Adipose tissue (tissue), 3 donors: ENCODE measurements around the gene GALNTL6. TPM values are rescaled to one million over a fixed set of nuclear protein-coding genes. Genes with fewer than 3 reads are reported as not detected.

Source experiments
- H3K27ac ChIP-seq: one replicate; pipeline ENCODE4 v1.5.1; 2013; ENCODE audit warnings: low read depth, low read length
- WGBS, 3 donors: extraction: QIAGEN DNeasy Blood & Tissue Kit; methylation state at CpG; one replicate each; pipeline ENCODE4 v1.1.7; 2013; 5-methylcytosine and 5-hydroxymethylcytosine counted together
- polyA plus RNA-seq, 3 donors: library from polyadenylated mRNA; stranded (reverse); fragments of 200-250 nt; gene quantifications; one replicate each; pipeline ENCODE4 v1.2.3, GENCODE V29; 2013
- donor health status: healthy with polysubstance abuse.
- donor health status: Bipolar disorder and iron deficiency.
- donor health status: healthy.

Gene GALNTL6
- polyA plus RNA-seq, result under 1 TPM; 0.01 to 0.56 (median 0.10) TPM

DNA sequence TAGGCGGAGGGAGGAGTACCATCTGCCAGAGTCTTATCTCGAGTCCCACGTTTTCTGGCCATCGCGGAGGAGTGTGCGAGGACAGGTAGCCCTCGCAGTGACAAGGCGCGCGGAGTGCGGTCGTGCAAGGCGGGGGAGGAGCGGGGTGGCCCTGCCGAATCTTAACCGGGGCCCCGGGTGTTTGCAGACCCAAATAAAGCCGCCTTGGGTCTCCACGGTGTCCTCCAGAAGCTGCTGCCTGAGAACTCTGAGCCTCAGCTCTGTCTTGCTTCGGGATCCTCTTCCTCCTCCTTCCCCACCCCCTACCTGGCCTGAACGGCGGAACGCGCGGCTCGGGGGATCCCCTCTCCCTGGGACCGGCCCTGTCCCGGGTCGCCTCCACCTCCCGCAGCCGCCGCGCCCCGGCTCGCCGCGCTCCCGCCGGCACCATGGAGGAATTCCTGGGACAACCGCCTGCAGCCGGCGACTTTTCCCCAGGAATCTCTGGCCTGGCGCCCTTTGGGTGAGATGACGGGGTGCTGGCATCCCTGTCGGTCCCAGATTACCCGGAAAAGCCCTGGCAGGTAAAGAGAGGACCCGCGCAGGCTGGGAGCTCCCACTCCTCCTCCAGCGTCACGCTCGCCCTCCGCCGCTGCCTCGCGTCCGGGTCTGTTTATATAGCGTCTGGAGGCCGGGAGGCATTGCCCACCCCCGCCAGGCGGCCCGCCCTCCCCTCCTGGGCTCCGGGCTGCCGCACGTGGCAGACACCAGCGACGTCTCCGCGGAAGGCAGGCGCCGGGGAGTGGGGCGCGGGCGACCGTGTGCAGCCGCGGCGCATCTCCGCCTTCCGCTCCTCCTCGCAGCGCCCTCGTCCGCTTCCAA, at the start of gene GALNTL6:
TSS of gene GALNTL6 (plus strand) at position 740 of the 861 bp plus-strand sequence.
- WGBS, 3 donors, result 1 to 2% (median 2%) methylated on average over 72 to 83 of the region's 83 CpGs
- H3K27ac ChIP-seq, result no peak within 1 kb of the TSS

GRCh38 chr4:171765514-171765913, 47.7 kb upstream of the GALNTL6 start:
- no peak overlapping the region for H3K27ac ChIP-seq

GRCh38 chr4:171774642-171775190, 38.5 kb upstream of the GALNTL6 start:
- WGBS, 3 donors, result 81 to 88% (median 82%) methylated on average over 6 of the region's 6 CpGs

DNA sequence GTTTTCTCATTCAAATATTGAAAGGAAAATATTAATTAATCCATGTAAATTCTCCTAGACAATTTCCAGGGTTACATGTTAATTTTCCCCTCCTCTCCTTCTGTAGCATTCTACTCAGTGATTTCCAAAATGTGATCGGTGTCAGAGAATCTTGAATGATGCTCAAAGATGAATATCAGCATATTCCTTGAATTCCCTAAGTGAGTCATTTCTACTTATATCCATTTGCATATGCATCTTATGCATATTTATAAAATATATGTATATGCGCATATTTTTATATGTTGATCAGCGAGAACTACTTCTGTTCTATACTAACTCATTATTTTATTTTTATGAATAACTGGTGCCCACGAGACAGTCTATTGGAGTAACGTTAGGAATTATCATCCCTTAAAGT, 33.9 kb upstream of the GALNTL6 start:
- 87 to 90% (median 88%) methylated on average over 5 of the region's 5 CpGs for WGBS, 3 donors
- H3K27ac ChIP-seq, result no peak overlapping the region

More at GRCh38 chr4:171774642-171775190, 38.5 kb upstream of the GALNTL6 start:
- no peak overlapping the region for H3K27ac ChIP-seq

DNA sequence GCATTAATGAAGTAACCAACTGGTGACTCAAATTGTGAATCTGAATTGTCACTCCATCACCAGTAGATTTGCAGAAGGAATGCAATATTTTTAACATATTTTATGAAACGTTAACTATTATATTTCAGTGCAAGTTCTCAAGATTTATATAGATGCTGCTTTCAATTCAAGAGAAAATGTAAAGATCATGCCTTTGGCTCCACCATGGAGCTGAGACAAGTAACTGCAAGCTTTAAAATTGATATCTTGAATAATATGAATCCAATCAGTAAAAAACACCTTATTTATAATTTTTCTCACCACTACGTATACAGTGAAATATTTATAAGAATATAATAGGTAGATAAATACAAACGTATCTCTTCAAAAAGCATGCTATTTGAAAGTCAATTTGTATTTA, 27.8 kb upstream of the GALNTL6 start:
- no peak overlapping the region for H3K27ac ChIP-seq
- 42 to 74% (median 67%) methylated on average over 3 of the region's 3 CpGs for WGBS, 3 donors

- no peak overlapping the region for H3K27ac ChIP-seq
- WGBS, 3 donors, result 59 to 67% (median 64%) methylated on average over 5 of the region's 5 CpGs
Observed at GRCh38 chr4:171793723-171794122, 19.5 kb upstream of the GALNTL6 start.

- H3K27ac ChIP-seq, result no peak overlapping the region
- WGBS, 3 donors, result 67 to 82% (median 80%) methylated on average over 2 of the region's 2 CpGs
Observed at GRCh38 chr4:171794528-171794927, 18.7 kb upstream of the GALNTL6 start.

- no peak overlapping the region for H3K27ac ChIP-seq
- WGBS, 3 donors, result 68 to 76% (median 70%) methylated on average over 1 of the region's 1 CpG
Observed at GRCh38 chr4:171809854-171810253, 3.4 kb upstream of the GALNTL6 start.

GRCh38 chr4:171812333-171812664, 905 bp upstream of the GALNTL6 start:
- WGBS, 3 donors, result 4 to 5% (median 5%) methylated on average over 12 of the region's 12 CpGs
- H3K27ac ChIP-seq, result no peak overlapping the region

- no peak overlapping the region for H3K27ac ChIP-seq
- WGBS, 3 donors, result 2 to 4% (median 3%) methylated on average over 43 of the region's 43 CpGs
Observed at GRCh38 chr4:171813526-171814250, 484 bp downstream of the GALNTL6 start.

DNA sequence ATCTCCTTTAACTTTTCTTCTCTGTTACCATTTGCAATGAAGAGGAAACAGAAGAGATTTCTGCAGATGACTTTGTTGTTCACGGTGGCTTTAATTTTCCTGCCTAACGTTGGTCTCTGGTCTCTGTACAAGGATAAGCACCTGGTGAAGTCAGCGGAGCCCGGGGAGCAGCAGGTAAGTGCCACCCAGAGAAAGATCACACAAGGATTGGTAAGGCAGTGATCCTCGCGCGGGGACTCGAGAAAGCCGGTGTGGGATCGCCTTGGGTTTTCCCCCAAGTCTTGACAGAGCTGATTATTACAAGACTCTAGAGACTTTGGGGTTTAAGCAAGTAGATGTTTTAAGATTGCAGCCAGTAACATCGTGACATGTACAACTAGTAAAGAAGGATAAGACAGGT, 1.3 kb downstream of the GALNTL6 start:
- H3K27ac ChIP-seq, result no peak overlapping the region
- WGBS, 3 donors, result 52 to 58% (median 53%) methylated on average over 11 of the region's 11 CpGs

GRCh38 chr4:171817026-171817425, 3.8 kb downstream of the GALNTL6 start:
- H3K27ac ChIP-seq, result no peak overlapping the region
- WGBS, 3 donors, result 71 to 90% (median 84%) methylated on average over 1 of the region's 1 CpG

DNA sequence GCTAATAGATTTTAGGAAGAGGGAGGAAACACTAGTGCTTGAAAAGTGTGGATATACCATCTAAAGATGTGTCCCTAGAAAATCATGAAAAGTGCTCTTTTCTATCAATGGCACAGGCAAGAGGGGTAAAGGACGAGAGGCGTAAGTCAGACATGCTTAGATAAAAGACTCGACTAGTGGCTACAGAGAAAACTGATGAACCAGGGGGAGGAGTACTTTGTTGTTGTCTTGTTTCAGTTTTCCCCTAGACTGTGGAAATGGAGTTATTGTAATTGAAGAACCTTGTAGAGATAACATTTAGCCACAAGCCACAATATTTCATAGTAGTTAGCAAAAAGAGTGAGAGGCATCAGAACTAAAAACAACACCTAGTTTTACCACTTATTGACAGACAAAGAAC, 21.4 kb downstream of the GALNTL6 start:
- WGBS, 3 donors, result 37 to 46% (median 41%) methylated on average over 3 of the region's 3 CpGs
- no peak overlapping the region for H3K27ac ChIP-seq

DNA sequence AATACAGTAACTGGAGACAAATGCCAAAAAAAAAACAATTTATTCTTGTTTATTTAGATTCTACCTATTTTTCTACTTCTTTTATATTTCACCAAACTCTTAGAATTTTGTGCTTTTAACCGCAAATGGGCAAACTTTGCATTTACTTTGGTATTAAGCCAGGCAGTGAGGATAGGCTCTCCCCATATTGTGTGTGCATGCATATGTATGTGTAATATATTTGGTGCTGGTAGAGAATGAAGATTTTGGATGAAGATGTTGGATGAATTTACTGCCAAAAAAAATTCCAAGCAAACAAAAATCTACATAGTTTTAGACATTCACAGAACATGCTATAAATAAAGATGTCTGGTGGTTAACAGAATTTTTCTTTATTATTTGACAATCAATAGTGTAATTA, 30.3 kb downstream of the GALNTL6 start:
- no peak overlapping the region for H3K27ac ChIP-seq
- 95 to 98% (median 97%) methylated on average over 1 of the region's 1 CpG for WGBS, 3 donors

DNA sequence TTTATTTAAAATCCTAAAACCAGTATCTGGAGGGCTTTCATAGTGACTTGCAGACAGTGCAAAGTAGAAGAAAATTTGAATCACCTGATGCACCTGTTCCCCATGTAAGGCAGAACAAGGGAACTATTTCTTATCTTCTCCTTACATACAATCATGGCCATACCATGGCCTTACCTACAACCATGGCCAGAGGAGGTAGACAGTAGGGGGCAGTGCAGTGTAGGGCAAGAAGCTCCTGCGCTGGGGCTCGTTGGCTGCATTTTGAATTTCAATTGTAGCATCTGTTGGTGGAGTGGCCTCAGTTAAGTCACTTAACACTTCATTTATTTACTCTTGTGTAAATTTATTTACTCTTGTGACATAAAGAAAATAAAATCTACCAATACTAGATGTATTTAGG, 33.0 kb downstream of the GALNTL6 start:
- WGBS, 3 donors, result 12 to 57% (median 17%) methylated on average over 2 of the region's 2 CpGs
- H3K27ac ChIP-seq, result no peak overlapping the region

- WGBS, 3 donors, result 78 to 81% (median 79%) methylated on average over 2 of the region's 2 CpGs
- no peak overlapping the region for H3K27ac ChIP-seq
Observed at GRCh38 chr4:171846893-171847292, 33.7 kb downstream of the GALNTL6 start.

DNA sequence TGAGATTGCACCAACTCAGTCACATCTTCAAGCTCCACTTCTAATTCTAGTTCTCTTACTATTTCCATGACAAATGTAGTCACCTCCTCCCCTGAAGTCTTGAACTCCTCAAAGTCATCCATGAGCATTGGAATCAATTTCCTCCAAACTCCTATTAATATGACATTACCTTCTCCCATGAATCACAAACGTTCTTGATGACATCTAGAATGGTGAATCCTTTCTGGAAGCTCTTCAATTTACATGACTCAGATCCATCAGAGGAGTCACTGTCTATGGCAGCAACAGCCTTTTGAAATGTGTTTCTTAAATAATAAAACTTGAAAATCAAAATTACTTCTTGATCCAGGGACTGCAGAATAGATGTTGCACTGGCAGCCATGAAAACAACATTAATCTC, 34.5 kb downstream of the GALNTL6 start:
- 59 to 75% (median 75%) methylated on average over 1 of the region's 1 CpG for WGBS, 3 donors
- no peak overlapping the region for H3K27ac ChIP-seq

GRCh38 chr4:171849686-171850222, 36.5 kb downstream of the GALNTL6 start:
- WGBS, 3 donors, result 81 to 92% (median 86%) methylated on average over 8 of the region's 8 CpGs
- no peak overlapping the region for H3K27ac ChIP-seq

DNA sequence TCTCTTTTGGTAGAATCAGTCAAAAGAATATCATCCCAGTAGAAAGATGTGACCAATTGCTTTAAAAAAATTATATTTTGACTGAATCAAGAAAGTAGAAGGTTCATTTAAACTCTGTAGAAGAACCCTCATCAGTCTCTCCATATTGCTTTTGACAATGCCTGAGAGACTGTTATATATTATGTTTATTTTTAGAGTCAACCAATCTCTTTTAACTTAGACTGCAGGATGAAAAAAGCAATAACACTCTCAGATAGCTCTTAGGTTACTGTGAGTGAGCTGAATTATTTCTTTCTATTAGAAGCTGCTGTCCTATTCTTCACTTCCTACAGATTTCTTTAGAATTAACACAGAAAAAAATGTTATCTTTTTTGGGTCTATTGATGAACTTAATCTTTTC, 38.1 kb downstream of the GALNTL6 start:
- H3K27ac ChIP-seq, result no peak overlapping the region
